TTC549 (cell line): ENCODE data around the gene CSF2.
"Not testable (repeated sequence)": the region's sequence is repeated elsewhere in the genome, so short reads cannot be mapped to it uniquely, and the experiment has no call there.

ENCODE experiments used
- FAIRE-seq: peaks from 2 replicates; lab custom pipeline; 2012; peaks lifted over from hg19 to GRCh38; lab: Jason Lieb, UNC

The CSF2 gene

GRCh38 chr5:132110930-132111329 is 37.3 kb downstream of the CSF2 start:
- no peak for FAIRE-seq

- no peak for FAIRE-seq
These were observed 38.5 kb downstream of the CSF2 start for GRCh38 chr5:132112111-132112510.

GRCh38 chr5:132114150-132115121 is 40.8 kb downstream of the CSF2 start:
- no peak for FAIRE-seq

GRCh38 chr5:132115375-132115774 is 41.8 kb downstream of the CSF2 start:
- no peak for FAIRE-seq

GRCh38 chr5:132116072-132116471 is 42.5 kb downstream of the CSF2 start:
- FAIRE-seq = no peak

GRCh38 chr5:132116909-132117489 is 43.4 kb downstream of the CSF2 start:
- not testable (repeated sequence) for FAIRE-seq

GRCh38 chr5:132120717-132121116 is 47.1 kb downstream of the CSF2 start:
- not testable (repeated sequence) for FAIRE-seq

GRCh38 chr5:132122971-132123370 is 49.4 kb downstream of the CSF2 start:
- FAIRE-seq = not testable (repeated sequence)

- FAIRE-seq = not testable (repeated sequence)
These were observed 50.0 kb downstream of the CSF2 start for GRCh38 chr5:132123578-132123977.
